ENCODE measurements around the gene ULK4. TPM values are rescaled to one million over a fixed set of nuclear protein-coding genes. Genes with fewer than 3 reads are reported as not detected.
A peak's percentile ranks its signal among the peaks of the same experiment; 100 is the strongest.

ULK4 gene
- polyA plus RNA-seq, 1 of the 3 experiments (the other 2 are of a cell fraction) = 6.2 TPM

DNA sequence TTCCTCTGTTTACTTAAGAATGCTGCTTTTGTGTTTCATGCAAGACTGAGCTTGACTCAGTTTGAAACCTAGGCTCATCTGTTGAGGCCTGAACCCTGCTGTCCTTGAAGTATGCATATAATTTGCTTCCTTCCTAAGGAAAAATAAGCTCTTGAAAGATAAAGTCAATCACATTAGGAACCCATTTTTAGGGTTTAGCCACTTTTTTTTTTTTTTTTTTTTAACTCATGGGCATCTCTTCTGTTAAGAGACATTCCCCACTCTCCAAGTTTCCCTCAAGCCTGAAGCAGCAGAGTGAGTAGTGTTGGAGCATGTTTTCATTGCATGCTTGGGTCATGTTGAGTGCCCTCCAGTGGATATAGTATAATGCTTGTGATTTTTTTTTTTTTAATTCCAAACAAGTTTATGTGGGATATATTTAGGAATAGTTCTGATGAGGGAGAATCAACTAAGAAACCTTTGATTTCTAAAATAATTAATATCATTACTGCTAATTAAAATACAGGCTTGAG is 759.0 kb downstream of the ULK4 start:
- Histone ChIP-seq H3K27me3 (ENCODE audit: insufficient read depth) (no peaks in the 10 kb centered on the region), H2AFZ (ENCODE audit: low read depth) (no peak overlapping the region), H3F3A (replicated peaks; ENCODE audit: insufficient read depth) (no peaks in the 10 kb centered on the region), H3K9ac (no peak overlapping the region), H3K4me3 (ENCODE audit: low read depth in 2 of 2, low read length in 1 of 2) (peak overlapping the region in 1 of 2 experiments; percentile 85; a peak in 3 of 4 replicates), H3K27ac (ENCODE audit: low read depth in 2 of 2, low read length in 1 of 2) (peak overlapping the region; percentile 29 to 39; a peak in 2 of 4 replicates), H4K20me1 (ENCODE audit: insufficient read depth) (peaks cover 80% of the 10 kb centered on the region), H3K36me3 (replicated peaks in 1 of 2; ENCODE audit: control insufficient read depth in 1 of 2, insufficient read depth in 2 of 2, low read length in 1 of 2) (peaks cover 0 to 4% of the 10 kb centered on the region in 2 experiments), H3K79me2 (ENCODE audit: insufficient read depth) (peaks cover 88% of the 10 kb centered on the region), H3K4me1 (ENCODE audit: control insufficient read depth in 1 of 2, insufficient read depth in 2 of 2, low read depth in 1 of 2, low read length in 1 of 2) (peaks cover 13 to 16% of the 10 kb centered on the region in 2 experiments; a peak in 3 of 4 replicates), H3K9me2 (no peaks in the 10 kb centered on the region), H3K4me2 (peak overlapping the region; percentile 81; the same call in 1 of the 2 replicates), H3K9me3 (no peaks in the 10 kb centered on the region)
- ChIA-PET POLR2A (no interaction called here), CTCF (interaction anchor here (0.6 to 6.5 kb wide), 7 partner anchors 13 to 820 kb away, joined by 3 to 61 read pairs (median 3); no protein-coding TSS in a partner anchor)
- TF ChIP-seq GABPA (IDR thresholded peaks at IDR 0.05; ENCODE audit: low read depth) = no peak
- TF ChIP-seq, protein P1, sequence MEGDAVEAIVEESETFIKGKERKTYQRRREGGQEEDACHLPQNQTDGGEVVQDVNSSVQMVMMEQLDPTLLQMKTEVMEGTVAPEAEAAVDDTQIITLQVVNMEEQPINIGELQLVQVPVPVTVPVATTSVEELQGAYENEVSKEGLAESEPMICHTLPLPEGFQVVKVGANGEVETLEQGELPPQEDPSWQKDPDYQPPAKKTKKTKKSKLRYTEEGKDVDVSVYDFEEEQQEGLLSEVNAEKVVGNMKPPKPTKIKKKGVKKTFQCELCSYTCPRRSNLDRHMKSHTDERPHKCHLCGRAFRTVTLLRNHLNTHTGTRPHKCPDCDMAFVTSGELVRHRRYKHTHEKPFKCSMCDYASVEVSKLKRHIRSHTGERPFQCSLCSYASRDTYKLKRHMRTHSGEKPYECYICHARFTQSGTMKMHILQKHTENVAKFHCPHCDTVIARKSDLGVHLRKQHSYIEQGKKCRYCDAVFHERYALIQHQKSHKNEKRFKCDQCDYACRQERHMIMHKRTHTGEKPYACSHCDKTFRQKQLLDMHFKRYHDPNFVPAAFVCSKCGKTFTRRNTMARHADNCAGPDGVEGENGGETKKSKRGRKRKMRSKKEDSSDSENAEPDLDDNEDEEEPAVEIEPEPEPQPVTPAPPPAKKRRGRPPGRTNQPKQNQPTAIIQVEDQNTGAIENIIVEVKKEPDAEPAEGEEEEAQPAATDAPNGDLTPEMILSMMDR (IDR thresholded peaks at IDR 0.05) = peak; percentile 68
- TF ChIP-seq RCOR1 (IDR thresholded peaks at IDR 0.05; ENCODE audit: low read length) = 0 out of 2 replicates have a peak, but pooled peaks have one; percentile 20
- TF ChIP-seq, protein P2, sequence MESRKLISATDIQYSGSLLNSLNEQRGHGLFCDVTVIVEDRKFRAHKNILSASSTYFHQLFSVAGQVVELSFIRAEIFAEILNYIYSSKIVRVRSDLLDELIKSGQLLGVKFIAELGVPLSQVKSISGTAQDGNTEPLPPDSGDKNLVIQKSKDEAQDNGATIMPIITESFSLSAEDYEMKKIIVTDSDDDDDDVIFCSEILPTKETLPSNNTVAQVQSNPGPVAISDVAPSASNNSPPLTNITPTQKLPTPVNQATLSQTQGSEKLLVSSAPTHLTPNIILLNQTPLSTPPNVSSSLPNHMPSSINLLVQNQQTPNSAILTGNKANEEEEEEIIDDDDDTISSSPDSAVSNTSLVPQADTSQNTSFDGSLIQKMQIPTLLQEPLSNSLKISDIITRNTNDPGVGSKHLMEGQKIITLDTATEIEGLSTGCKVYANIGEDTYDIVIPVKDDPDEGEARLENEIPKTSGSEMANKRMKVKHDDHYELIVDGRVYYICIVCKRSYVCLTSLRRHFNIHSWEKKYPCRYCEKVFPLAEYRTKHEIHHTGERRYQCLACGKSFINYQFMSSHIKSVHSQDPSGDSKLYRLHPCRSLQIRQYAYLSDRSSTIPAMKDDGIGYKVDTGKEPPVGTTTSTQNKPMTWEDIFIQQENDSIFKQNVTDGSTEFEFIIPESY (IDR thresholded peaks at IDR 0.05; ENCODE audit: borderline replicate concordance, low read depth) = no peak
- peak; percentile 63 for TF ChIP-seq RAD21 (IDR thresholded peaks at IDR 0.05; ENCODE audit: low read length)
- TF ChIP-seq, protein P3, sequence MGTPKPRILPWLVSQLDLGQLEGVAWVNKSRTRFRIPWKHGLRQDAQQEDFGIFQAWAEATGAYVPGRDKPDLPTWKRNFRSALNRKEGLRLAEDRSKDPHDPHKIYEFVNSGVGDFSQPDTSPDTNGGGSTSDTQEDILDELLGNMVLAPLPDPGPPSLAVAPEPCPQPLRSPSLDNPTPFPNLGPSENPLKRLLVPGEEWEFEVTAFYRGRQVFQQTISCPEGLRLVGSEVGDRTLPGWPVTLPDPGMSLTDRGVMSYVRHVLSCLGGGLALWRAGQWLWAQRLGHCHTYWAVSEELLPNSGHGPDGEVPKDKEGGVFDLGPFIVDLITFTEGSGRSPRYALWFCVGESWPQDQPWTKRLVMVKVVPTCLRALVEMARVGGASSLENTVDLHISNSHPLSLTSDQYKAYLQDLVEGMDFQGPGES (IDR thresholded peaks at IDR 0.05; ENCODE audit: low read depth, low read length) = no peak
- TF ChIP-seq, protein P4, sequence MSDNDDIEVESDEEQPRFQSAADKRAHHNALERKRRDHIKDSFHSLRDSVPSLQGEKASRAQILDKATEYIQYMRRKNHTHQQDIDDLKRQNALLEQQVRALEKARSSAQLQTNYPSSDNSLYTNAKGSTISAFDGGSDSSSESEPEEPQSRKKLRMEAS (IDR thresholded peaks at IDR 0.05; ENCODE audit: low read depth) = no peak
- TF ChIP-seq MXI1 (IDR thresholded peaks at IDR 0.05; ENCODE audit: low read depth, low read length) = peak; percentile 61; the same call in 1 of the 2 replicates
- TF ChIP-seq EZH2phosphoT487 (IDR thresholded peaks at IDR 0.05; ENCODE audit: borderline replicate concordance, low read depth) = no peak
- peak; percentile 49 for DNase-seq
